HL-60/S4 treated with phorbol 12-myristate 13-acetate at 8.2 ng/mL for 4 days and 3 days (cell line): ENCODE measurements around the gene ICAM1.
"Not testable (repeated sequence)": the region's sequence is repeated elsewhere in the genome, so short reads cannot be mapped to it uniquely, and the experiment has no call there.

Experiments used
- in situ Hi-C: fragments of 300-500 bp; cut with MboI; formaldehyde crosslinking; loops from 2 replicates; pipeline ENCODE4 v1.15.0; 2022; ENCODE audit warnings: low sequenced_read_pairs

The ICAM1 gene

GRCh38 chr19:10271543-10272086 is 695 bp downstream of the ICAM1 start:
- in situ Hi-C loops = no loop called here

- in situ Hi-C loops = no loop called here
Observed at GRCh38 chr19:10274589-10274988, 3.7 kb downstream of the ICAM1 start.

- in situ Hi-C loops = no loop called here
Observed at GRCh38 chr19:10277795-10278589, 7.1 kb downstream of the ICAM1 start.

DNA sequence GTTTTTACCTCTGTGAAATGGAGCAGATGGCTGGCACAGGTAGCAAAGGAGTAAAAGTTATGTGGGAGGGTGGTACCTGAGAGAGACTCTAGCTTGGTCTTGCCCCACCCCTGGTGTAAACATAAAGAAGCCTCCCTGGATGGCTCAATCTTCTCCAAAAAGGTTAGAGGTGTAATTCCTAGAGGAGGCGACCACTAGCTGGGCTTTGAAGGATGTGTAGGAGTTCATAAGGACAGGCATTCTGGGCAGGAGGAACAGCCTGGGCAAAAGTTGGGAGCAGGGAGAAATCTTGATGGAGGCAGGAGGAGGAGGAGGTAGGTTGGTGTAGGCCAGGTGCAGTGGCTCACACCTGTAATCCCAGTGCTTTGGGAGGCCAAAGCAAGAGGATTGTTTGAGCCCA is 8.0 kb downstream of the ICAM1 start:
- in situ Hi-C loops = no loop called here

- in situ Hi-C loops = no loop called here
Observed at GRCh38 chr19:10279737-10280442, 9.0 kb downstream of the ICAM1 start.

GRCh38 chr19:10282043-10282442 is 11.1 kb downstream of the ICAM1 start:
- in situ Hi-C loops = not testable (repeated sequence)

- in situ Hi-C loops = no loop called here
Observed at GRCh38 chr19:10283301-10284064, 12.6 kb downstream of the ICAM1 start.

GRCh38 chr19:10284065-10284959 is 13.4 kb downstream of the ICAM1 start:
- in situ Hi-C loops = no loop called here

GRCh38 chr19:10284960-10285278 is 14.0 kb downstream of the ICAM1 start:
- in situ Hi-C loops = no loop called here

DNA sequence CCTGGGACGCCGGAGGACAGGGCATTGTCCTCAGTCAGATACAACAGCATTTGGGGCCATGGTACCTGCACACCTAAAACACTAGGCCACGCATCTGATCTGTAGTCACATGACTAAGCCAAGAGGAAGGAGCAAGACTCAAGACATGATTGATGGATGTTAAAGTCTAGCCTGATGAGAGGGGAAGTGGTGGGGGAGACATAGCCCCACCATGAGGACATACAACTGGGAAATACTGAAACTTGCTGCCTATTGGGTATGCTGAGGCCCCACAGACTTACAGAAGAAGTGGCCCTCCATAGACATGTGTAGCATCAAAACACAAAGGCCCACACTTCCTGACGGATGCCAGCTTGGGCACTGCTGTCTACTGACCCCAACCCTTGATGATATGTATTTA is 14.5 kb downstream of the ICAM1 start:
- in situ Hi-C loops = no loop called here

- in situ Hi-C loops = no loop called here
Observed at GRCh38 chr19:10286803-10287737, 16.1 kb downstream of the ICAM1 start, which contains the start of gene ICAM4. Gene ICAM4 (plus strand): TSS chr19:10286955. CDS start chr19:10287013, 58 bp downstream.

DNA sequence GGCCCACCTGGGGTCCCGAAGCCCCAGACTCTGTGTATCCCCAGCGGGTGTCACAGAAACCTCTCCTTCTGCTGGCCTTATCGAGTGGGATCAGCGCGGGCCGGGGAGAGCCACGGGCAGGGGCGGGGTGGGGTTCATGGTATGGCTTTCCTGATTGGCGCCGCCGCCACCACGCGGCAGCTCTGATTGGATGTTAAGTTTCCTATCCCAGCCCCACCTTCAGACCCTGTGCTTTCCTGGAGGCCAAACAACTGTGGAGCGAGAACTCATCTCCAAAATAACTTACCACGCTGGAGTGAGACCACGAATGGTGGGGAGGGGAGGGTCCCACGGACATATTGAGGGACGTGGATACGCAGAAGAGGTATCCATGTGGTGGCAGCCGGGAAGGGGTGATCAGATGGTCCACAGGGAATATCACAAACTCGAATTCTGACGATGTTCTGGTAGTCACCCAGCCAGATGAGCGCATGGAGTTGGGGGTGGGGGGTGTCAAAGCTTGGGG is 17.8 kb downstream of the ICAM1 start:
- in situ Hi-C loops = no loop called here

DNA sequence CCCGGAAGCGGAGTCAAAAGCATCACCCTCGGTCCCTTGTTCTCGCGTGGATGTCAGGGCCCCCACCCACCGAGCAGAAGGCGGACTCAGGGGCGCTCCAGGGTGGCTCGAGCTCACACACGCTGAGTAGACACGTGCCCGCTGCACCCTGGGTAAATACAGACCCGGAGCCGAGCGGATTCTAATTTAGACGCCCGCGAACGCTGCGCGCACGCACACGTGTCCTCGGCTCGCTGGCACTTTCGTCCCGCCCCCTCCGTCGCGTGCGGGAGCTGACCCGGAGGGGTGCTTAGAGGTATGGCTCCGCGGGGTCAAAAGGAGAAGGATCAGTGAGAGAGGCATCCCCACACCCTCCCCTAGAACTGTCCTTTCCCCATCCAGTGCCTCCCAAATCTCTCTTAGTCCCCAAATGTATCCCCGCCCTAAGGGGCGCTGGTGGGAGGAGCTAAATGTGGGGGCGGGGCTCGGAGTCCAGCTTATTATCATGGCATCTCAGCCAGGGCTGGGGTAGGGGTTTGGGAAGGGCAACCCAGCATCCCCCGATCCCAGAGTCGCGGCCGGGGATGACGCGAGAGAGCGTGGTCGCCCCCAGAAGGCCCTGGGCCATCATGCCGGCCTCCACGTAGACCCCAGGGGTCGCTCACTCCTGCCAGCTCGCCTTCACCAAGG is 18.4 kb downstream of the ICAM1 start:
- in situ Hi-C loops = no loop called here

DNA sequence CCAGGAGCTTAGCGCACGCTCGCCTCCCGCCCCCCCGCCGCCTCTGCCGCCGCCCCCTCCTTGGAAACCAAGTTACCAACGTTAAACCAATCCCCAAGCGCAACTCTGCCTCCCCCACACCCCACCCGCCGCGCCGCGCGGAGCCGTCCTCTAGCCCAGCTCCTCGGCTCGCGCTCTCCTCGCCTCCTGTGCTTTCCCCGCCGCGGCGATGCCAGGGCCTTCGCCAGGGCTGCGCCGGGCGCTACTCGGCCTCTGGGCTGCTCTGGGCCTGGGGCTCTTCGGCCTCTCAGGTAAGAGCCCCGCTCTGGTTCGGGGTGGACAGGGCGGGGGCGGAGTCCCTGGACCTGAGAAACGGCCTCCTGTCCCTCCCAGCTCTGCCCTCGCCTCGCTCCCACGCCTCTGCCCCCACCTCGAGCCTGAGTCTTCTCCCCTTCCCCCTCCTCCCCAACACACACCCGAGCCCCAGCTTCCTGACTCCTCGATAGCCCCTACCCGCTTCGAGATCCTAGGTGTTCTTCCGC is 19.0 kb downstream of the ICAM1 start, which contains the start of gene ICAM5:
Gene ICAM5 (plus strand): TSS at position 117 of the 521 bp plus-strand sequence. CDS start 92 bp downstream, at position 209.
- in situ Hi-C loops = no loop called here

- in situ Hi-C loops = no loop called here
Observed at GRCh38 chr19:10290357-10290875, 19.5 kb downstream of the ICAM1 start.

DNA sequence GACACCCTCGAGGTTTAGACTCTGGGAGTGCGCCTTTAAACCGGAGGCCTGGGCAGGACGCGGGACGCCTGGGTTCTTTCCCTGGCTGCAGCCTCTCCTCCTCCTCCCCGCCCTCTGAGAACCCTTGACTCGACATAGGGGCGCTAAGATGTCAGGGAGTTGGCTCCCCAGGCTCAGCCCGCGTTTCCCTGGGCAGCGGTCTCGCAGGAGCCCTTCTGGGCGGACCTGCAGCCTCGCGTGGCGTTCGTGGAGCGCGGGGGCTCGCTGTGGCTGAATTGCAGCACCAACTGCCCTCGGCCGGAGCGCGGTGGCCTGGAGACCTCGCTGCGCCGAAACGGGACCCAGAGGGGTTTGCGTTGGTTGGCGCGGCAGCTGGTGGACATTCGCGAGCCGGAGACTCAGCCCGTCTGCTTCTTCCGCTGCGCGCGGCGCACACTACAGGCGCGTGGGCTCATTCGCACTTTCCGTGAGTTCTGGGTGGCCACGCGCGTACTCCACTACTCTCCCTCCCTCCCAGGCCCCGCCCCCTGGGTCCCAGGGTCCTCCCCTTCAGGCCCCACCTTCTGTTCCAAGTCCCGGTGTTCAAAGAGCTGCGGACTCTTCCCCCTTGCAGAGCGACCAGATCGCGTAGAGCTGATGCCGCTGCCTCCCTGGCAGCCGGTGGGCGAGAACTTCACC is 20.1 kb downstream of the ICAM1 start:
- in situ Hi-C loops = no loop called here

DNA sequence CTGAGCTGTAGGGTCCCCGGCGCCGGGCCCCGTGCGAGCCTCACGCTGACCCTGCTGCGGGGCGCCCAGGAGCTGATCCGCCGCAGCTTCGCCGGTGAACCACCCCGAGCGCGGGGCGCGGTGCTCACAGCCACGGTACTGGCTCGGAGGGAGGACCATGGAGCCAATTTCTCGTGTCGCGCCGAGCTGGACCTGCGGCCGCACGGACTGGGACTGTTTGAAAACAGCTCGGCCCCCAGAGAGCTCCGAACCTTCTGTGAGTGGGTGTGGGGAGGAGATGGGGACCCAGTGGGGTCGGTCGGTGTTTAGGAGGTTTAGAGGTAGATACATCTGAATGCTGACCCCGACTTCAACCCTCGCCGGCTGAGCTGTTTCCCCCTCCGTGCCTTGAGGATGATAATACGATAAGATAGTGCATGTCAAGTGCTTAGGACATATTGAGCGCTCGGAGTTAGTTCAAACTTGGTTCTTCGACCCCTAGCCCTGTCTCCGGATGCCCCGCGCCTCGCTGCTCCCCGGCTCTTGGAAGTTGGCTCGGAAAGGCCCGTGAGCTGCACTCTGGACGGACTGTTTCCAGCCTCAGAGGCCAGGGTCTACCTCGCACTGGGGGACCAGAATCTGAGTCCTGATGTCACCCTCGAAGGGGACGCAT is 20.8 kb downstream of the ICAM1 start:
- in situ Hi-C loops = no loop called here
